Activated CD8-positive, alpha-beta memory T cell treated with anti-CD3 and anti-CD28 coated beads, Interleukin-2, amount 50 U/mL, for 1 hour (primary cell): Measurements from ENCODE around the gene C19orf67.

ENCODE experiments used
- DNase-seq: peaks from one replicate; pipeline ENCODE4 v3.0.0-alpha.2; 2020; ENCODE audit errors: extremely low read depth

The C19orf67 gene

DNA sequence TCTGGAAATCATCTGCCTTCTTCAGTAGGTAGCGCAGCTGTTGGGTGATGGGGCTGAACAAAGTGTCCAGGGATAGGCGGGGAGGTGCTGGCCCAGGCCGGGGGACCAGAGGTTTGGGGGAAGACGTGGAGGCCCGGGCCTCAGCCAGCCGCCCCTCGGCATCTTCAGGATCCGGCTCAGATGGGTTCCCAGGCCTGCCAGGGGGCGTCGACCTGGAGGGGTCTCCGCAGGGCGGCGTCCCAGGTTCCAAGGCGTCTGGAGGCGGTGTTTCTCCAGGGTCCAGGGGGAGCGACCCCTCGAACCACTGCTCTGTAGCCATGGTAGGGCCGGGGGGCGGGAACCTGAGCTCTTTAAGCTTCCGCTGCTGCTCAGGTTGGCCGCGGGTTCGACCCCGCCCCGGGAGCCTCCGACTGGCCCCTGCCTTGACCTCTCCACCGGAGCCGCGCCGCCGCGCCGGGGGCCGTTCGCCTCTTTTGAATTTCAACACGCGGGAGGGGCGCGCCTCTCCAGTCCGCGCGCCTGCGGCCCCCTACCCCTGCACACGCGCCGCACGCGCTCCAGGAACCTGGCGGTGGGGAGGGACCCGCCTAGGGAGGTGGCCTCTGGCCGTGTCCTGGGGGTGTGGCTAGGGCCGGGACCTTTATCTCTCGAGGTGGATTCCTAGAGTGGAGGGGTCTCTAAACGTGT, at the start of gene C19orf67:
TSS of gene C19orf67 (minus strand) at position 475 of the 687 bp plus-strand sequence. CDS start at position 319, 156 bp downstream.
- no peak for DNase-seq

DNA sequence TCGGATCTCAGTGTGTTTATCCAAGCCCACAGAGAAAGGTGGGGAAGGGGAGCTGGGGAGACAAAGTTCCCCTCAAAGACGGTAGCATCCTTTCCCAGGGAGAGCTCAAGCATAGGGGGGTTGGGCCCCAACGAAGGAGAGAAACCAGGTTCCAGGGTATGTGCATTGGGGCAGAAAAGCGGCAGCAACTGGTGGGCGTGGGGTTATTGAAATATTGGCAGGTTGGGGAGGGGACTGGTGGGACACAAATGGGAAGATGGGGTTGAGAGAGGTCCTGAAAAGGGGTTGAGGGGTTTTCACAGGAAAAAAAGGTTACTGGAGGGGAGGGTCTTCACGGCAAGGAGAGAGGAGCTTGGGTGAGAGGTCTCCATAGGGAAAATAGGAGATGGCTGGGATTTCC, 49.8 kb upstream of the C19orf67 start:
- DNase-seq: no peak

DNA sequence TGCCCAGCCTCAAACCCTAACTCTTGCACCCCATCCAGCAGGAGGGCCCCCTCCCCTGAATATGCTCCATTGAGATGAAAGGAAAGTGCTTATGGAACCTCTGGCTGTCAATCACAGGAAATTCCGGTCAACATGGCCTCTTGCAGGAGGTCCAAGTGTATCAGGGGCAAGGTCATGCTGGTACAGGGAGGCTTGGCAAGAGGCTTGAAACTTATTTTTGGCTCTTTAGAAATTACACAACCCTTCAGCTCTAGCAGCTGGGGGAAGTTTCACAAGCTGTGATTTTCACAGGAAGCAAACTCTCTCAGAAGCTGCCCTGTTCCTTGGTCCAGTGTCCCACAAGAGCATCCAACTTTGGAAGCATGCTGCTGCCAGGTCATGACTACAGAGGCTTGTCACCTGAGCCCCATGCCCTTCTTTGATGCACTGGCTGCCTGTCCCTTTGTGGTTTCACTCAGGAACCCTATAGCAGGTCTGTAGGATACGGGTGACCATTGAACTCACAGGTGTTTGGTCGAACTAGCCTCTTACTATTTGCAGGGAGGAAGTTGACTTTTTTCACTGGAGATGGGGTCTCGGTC, 42.4 kb upstream of the C19orf67 start:
- DNase-seq: no peak

DNA sequence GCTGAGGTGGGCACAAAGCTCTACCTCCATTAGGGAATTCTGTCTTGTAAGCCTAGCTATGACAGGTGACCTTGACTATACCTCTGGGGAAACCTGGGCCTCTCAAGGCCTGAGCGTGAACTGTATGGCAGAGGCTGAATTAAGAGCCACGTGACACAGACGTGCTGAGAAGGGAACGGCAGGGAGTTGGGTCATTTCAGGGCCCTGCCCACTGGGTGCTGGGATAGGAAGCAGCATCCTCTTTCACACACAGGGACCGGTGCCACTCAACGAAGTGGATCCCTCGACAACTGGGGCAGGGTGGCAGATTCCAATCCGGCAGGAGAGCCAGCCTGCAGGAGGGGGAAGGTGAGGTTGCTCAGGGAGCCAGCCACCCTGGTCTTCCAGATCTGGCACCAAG, 41.6 kb upstream of the C19orf67 start:
- DNase-seq: no peak

DNA sequence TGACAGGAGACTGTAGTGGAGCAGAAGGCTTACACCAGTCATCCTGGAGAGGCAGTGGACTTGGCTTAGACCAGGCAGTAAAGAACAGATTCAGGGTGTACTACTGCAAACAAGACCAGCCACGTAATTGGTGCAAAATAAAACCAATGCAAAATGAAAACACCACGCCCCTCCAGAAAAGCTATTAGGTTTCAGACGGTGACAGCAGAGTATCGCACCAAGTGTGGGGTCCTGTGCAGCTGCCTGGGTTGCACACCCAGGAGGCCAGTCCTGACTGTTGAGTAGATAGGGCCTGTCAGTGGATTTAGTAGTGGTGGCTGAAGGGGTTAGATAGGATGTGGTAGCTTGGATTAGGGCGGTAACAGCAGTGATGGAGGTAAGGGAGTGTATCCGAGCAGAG, 37.3 kb upstream of the C19orf67 start:
- no peak for DNase-seq

DNA sequence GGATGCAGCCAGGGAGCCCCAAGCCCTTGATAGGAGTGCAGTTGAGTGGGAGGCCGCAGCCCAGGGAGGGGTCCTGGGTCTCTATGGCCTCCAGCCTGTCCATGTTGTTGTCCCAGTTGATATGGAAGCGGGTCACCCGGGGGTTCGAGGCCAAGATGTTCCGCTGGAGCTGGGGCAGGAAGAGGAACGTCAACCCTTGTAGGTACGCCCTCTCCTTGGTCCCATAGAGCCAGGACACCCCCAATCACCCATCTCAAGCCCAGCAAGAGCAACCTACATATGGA, 34.9 kb upstream of the C19orf67 start:
- no peak for DNase-seq

DNA sequence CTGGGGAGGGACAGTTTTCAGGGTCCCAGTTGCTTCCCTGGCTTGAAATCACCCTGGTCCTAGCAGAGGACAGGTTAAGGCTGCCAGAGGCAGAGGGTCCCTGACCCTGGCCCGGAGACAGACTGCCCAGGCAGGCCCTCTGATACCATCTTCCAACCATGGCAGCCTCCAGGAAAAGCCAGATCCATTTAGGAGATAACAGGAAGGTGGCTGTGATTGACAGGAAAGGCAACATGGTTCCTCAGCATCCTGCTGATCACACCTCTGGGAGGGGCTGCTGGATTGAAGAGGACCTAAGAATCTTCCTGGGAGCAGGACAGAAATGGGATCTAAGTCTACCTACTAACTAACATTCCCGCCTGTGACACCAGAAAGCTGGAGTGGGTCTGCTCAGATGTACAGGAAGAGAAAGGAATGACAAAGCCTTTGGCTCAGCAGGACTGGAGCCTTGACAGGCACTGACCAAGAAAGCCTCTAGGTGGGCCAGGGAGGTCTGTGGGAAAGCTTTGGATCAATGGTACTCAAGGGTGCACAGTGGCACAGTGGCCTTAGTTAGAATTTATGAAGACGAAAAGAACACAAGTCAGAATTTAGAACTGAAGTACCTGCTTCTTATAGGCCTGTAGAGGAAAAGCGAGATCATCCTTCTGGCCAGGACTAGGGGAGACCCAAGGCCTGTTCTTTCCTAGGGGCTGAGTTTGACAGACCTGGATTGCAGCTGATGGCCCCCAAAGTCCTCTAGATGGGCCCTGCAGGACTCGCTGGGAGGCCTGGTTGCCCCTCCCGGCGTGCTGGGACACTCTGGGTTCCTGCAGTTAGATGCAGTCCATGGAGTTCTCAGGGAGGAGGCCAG, 34.3 kb upstream of the C19orf67 start:
- no peak for DNase-seq

DNA sequence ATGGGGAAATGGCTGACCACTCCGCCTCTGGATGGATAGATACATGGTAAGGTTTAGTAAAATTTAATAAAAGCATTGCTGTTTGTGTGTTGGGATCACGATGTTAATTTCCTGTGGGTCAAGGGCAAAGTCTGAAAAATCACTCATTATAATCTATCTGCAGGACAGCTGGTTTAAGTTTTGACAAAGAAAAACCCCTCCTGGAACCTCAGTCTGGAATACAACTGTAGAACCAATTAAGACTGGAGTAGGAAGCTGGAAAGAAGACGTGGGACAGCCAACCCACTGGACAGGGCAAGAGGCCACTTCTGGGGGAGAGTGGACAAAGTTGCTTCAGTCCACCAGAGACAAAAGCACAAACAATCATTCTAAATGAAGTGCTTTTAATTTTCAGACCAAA, 33.6 kb upstream of the C19orf67 start:
- DNase-seq: no peak

DNA sequence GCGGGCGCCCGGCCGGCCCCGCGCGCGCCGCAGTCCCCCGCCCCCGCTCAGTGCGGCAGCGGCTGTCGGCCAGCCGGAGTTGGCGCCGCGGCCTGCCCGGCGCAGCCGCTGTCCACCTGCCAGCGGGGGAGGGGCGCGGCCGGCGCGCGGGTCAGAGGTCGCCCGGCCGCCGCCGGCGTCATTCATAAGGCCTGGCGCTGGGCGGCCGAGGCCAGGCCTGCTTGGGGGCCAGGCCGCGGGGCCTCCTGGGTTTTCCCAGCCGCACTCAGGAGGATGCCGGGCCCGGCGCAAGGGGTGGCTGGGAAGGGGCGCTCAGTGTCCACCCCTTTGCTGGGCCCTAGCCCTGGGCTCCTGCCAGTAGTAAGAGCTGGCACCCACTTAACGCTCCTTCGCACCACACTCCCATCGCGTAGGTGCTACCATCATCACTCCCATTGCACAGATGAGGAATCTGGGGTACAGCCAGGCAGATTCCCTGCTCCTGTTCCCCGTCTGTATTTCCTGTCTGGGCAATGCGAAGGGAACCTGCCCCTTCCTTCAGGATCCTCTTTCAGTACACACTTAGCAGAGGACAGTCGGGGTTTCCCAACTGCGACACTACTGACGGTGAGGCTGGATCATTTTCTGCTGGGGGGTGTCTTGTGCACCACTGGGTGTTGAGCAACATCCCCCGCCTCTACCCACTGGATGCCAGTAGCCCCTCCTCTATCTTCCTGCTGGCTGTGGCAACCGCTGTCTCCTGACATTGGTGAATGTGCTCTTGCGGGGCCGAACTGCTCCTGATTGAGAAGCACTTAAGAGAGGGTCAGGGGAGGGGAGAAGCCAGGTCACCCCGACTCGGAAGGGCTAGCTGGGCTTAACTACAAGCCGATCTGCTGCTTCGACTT, 32.8 kb upstream of the C19orf67 start:
- DNase-seq: no peak

DNA sequence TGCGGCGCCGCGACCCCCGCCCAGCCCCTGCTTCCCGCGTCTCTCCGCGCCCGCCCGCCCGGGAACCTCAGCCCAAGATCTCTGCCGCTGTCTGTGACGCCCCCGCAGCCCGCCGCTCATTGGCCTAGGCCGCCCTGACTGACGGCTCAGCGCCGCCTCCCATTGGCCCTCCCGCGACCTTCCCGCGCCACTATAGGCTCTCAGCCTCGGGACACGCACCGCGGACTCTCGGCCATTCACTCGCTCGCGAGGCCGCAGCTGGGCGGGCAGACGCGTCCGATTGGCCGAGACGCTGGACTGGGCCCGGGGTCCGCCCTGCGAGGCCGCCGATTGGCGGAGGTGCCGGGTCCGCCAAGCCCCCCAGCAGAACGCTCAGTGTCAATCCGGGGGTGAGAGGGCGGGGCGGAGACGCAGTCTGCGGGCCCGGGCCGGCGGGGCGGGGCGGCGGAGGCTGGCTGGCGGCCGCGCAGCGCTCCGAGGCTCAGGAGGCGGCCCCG, 32.1 kb upstream of the C19orf67 start, which contains the start of gene PRKACA:
TSS of gene PRKACA (minus strand) at position 95 of the 497 bp plus-strand sequence. CDS start 215 bp downstream, outside the sequence.
- peak; percentile 93 for DNase-seq

DNA sequence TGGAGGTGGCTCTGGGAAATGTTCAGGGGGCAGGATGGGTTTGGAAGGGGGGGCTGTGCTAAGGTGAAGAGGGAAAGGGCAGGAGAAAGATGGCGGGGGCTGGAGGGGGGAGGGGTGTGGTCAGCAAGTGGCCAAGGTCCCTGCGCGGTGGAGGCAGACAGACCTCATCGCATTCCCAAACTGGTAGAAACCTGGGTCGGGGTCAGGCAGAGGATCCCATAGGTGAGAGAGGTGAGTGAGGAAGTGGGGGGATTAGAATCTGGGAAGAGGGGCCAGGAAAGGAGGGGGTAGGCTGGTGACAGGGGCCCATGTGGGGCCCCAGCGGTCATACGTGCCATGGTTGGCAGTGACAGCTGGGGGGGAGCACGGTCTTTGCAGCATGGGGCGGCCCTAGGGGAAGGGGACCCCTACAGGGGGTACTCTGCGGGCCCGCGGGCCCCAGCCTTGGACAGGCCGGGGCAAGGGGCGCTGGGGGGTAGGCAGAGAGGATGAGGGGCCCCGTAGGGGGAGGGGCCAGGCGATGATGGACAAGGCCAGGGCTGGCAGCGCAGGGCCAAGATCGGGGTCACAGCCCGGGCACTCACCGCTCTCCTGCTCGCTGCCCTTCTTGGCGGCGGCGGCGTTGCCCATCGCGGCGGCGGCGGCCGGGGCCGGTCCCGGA, 31.5 kb upstream of the C19orf67 start:
- no peak for DNase-seq

DNA sequence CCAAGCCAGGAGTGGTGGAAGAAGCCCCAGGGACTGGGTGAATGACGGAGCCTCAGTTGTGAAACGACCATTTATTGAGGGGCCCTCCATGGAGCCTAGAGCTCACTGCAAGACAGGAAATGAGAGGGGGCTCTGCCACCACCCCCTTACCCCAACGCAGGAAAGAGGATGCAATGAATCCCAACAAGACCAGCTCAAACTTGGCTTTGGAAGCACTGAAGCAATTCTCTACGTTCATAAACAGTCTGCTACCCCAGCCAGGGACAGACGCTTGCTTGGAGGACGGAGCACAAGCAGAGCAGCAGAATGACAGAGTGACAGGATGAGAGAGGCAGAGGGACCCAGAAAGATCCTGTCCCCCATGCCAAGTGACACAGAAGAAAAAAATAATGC, 30.9 kb upstream of the C19orf67 start:
- DNase-seq: no peak

DNA sequence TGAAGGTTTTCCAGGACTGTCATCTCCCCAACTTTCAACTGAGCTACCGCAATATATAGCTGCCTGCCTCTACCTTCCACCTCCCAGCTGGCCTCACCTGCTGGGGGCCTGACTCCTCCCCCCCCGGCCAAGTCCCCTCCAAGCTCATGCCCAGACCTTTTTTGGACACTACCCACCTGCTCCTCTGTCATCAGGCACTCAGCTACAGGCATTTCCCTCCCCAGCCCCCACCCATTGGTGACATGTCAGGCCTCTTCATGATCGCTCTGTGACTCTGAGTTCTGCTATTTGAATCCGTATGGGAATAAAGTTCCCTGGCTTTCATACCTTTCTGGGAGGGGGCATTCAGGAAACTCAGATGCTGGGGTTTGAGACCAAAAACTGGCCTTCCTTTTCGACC, 30.2 kb upstream of the C19orf67 start:
- DNase-seq: no peak

DNA sequence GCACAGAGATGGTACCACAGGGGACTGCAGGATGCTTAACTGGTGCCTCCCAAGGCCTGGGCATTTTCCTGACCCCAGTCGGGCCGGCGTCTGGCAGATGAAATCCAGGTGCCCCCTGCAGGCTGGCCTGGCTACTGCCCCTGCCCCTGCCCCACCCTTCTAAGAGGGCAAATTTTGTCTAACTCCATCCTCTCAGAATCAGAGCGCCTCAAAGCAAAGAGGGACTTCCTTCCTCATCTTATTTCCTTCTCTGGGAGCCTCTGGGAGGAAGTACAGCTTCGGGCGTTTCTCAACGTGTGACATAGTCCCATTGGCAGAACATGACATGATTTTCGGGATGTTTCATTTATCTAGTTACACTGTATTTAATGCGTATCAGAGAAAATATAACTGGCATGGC, 29.3 kb upstream of the C19orf67 start:
- DNase-seq: no peak

DNA sequence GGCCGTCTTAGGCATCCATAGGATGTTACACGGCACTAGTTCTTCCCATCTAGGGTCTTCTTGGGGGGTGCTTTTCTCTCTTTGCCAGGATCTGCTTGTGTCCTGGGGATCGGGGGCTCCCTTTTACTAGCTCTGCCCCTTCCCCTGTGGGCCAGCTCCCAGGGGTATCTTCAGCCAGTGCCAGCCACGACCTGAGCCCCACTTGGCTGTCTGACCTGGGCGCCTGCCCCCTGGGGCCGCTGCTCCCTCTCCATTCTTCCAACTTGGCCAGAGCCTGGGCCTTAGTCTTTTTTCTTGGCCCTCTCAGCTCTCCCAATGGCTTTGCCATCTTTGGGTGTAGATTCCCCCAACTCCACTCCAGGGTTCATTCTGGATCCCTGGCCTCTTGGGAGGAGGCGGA, 28.9 kb upstream of the C19orf67 start:
- no peak for DNase-seq

DNA sequence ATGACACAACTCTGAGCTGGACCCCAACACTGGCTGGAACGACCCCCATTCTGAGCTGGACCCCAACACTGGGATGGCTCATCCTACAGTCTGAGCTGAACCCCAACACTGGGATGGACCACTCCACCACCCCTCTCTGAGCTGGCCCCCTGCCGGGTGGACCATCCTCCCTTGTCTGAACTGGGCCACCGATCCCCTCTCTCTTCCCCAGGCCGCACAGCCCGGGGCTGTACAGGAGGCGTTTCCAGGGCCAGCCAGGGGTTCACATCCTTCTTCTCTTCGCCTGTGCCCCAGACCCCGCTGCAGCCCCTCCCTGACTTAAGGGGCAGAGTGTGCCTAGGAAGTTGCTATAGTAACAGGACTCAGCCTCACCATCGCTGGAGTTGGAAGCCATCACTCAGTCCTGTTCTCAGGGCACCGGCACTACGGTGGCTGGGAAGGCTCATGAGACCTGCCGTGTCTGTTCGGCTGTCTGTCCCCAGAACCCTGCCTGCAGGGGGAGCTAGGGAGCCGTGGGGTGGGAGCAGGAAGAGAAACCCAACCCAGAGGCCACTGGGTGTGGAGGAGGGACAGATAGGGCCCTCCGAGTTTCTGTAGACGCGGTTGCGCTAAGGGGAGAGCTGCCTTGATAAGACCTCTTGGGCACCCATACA, 28.3 kb upstream of the C19orf67 start:
- no peak for DNase-seq

DNA sequence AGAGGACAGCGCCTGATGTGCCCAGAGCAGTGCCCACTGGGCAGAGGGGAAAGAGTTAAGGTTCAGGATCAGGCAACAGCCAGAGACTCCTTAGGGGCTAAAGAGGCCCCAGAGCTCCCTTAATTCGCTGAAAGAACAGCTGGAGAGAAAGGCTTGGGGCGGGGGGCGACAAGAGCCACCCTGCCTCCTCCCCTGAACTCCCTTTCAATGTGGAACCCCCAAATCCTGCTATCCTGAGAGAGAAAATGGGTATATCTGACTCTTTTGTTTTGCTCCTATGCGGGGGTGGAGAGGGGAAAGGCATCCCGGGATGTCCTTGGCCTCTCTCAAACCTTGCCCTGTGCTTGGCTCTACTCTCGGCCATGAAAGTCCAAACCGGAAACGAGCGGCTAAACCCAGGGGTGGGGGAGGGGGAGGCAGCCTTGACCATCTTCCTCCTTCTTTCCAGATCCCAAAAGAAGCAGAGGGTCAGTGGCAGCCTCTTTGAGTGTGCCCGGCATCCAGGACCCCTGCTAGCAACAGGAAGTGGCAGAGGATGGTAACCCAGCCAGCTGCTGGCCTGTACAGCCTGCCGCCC, 27.3 kb upstream of the C19orf67 start:
- no peak for DNase-seq

DNA sequence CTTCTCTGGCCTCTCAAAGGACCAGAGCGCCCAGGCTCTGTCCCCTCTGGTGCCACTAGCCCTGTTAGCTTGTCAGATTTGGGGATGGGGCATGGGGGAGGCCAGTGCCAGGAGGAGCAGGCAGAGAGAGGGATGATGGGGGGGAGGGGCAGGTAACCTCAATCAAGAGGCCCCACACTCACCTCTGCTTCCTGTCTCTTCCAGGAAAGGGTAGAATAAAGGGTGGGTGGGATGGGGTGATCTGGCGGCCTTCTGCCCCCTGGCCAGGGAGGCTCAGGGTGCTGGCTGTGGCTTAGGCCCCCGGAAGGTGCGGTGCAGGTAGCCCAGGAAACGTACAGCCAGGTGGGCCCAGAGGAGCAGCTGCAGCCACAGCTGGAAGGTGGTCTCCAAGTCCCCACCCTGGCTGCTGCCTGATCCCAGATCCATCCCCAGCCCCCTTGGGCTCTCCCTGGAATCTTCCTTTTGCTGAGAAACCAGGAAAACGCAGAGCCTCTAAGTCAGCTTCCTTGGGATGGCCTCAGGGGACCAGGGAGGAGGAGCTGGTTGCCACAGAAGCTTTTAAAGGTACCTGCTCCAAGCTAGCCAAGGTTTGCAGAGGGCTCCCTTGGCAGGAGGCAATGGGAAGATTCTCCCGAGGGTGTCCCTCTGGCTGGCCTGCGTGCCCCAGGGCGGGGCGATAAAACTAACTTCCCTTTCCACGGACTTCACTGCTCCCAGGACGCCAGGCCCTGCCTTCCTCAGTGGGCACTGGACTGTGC, 26.6 kb upstream of the C19orf67 start:
- no peak for DNase-seq

DNA sequence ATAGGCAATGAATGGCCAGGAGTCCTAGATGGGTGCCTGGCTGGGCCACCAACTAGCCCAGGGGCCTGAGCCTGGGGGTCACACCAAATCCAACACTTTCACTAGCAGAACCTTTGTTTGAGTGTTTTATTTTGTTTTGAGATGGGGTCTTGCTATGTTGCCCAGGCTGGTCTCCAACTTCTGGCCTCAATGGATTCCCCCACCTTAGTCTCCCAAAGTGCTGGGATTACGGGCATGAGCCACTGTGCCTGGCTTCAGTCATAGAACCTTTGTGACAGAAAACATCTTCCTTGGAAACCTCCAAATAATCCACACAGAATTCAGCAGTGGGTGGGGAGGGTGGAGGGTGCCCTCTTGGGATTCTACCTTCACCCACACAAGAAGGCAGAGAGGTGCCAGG, 25.9 kb upstream of the C19orf67 start:
- DNase-seq: no peak

DNA sequence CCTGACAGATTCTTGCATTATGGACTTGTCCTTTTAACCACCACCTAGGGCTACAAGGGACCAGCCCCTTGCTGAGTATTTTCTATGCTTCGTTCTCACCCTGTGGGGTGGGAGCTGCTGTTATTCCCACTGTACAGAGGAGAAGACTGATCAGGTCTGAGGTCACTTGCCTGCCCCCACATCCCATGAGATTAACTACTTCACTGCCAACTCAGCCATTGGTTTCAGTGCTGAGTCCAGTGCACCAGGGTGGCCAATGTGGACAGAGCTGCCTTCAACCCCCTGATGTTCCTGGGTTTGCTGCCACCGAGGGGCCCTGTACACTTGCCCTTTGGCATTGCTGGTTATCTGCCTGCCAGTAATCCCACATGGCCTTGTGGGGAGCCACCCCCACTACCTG, 25.1 kb upstream of the C19orf67 start:
- no peak for DNase-seq
